Measurements from ENCODE around the gene ZEB2. TPM values are rescaled to one million over a fixed set of nuclear protein-coding genes. Genes with fewer than 3 reads are reported as not detected.

ZEB2 gene
- total RNA-seq, 1 donor = 104 TPM

DNA sequence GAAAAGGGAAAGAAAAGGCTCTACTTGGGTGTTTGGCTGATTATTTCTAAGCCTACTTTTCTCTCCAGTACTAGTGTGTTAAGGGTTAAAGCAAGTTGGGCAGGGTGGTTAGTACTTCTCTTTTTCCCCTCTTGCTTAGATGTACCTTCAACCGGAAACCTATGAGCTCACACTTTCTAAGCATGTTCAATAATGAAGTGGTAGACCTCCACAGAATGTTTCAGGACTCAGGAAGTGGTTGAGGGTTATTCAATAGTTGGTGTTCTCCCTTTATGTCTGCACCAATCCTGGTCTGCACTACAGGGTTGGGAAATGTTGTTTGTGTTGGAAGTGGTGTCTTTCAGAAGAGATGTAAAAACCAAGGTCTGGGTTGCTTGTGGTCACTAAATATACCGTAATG, 137.1 kb downstream of the ZEB2 start:
- no peak for DNase-seq (ENCODE audit: low read depth)
- no peak overlapping the region for H3K4me3 ChIP-seq (ENCODE audit: low read depth, low read length)
- TF ChIP-seq, protein P1, sequence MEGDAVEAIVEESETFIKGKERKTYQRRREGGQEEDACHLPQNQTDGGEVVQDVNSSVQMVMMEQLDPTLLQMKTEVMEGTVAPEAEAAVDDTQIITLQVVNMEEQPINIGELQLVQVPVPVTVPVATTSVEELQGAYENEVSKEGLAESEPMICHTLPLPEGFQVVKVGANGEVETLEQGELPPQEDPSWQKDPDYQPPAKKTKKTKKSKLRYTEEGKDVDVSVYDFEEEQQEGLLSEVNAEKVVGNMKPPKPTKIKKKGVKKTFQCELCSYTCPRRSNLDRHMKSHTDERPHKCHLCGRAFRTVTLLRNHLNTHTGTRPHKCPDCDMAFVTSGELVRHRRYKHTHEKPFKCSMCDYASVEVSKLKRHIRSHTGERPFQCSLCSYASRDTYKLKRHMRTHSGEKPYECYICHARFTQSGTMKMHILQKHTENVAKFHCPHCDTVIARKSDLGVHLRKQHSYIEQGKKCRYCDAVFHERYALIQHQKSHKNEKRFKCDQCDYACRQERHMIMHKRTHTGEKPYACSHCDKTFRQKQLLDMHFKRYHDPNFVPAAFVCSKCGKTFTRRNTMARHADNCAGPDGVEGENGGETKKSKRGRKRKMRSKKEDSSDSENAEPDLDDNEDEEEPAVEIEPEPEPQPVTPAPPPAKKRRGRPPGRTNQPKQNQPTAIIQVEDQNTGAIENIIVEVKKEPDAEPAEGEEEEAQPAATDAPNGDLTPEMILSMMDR (IDR thresholded peaks at IDR 0.05; ENCODE audit: insufficient read depth, low read length) = no peak

DNA sequence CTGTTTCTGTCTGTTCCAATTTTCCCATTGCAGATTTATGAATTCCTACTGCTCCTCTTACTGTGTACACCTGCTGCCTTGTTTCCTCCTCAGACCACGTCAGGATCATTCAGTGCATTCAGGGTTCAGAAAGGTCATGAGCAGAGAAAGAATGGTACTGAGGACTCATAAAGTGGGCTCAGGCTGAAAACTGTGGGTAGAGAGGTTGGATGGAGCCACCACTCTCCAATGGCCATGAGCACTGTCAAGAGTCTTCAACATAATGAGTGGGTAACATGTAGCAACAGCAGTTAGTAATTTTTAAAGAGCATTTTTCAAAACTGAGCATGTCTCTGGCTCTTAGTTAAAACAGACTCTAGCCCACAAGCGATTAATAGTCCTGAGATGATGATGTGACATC, 138.2 kb downstream of the ZEB2 start:
- no peak overlapping the region for H3K4me3 ChIP-seq (ENCODE audit: low read depth, low read length)
- TF ChIP-seq, protein P1 (IDR thresholded peaks at IDR 0.05; ENCODE audit: insufficient read depth, low read length) = no peak
- no peak for DNase-seq (ENCODE audit: low read depth)

DNA sequence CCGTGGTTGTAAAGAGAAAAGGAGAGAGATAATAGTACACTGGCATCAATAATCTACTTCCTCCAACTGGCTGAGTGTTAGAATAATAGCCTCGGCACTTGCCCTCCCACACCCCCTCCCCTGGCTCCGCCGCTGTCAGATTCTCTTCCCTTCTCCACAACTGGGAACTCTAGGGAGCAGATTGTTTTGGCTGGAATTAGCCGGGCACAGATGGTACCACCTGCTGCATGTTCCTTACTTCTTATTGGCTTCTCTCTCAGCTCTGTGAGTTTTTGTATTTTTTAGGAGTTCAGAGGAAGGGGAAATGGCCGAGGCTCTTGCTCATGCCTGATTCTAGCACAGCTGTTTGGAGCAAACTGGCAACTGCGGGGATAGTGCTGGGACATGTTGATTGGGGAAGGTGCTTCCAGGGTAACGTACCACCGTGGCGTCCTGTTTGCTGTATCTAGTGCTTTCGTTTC, 140.0 kb downstream of the ZEB2 start:
- H3K4me3 ChIP-seq (ENCODE audit: low read depth, low read length) = no peak overlapping the region
- TF ChIP-seq, protein P1 (IDR thresholded peaks at IDR 0.05; ENCODE audit: insufficient read depth, low read length) = no peak
- DNase-seq (ENCODE audit: low read depth) = no peak

DNA sequence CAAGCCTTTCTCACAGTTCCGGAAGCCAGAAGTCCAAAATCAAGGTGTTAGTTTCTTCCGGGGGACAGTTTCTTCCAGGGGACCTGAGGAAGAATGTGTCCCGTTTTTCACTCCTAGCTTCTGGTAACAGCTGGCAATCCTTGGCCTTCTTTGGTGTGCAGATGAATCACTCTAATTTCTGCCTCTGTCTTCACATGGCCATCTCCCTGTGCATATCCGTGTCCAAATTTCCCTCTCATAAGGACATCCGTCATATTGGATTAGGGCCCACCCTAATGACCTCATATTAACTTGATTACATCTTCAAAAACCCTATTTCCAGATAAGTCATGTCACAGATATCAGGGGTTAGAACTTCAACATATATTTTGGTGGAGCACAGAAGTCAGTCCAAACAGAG, 141.4 kb downstream of the ZEB2 start:
- DNase-seq (ENCODE audit: low read depth) = no peak
- no peak overlapping the region for H3K4me3 ChIP-seq (ENCODE audit: low read depth, low read length)
- TF ChIP-seq, protein P1 (IDR thresholded peaks at IDR 0.05; ENCODE audit: insufficient read depth, low read length) = no peak

DNA sequence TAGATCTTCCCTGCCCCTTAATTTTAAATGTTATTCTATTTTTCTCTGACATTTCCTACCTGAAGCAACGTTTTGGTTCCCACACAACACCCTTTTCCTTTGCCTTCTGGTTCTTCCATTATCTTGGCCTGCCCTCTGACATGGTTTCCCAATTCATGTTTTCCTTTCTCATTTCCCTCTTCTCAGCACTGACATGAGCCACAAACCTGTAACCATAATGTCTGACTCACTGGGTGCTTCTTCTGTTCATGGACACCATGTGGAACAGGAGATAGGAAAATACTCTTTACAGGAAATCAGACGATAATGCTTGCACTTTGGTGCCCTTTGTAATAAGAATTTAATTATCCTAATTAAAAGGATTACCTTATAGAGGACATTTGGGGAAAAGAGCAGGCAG, 142.0 kb downstream of the ZEB2 start:
- TF ChIP-seq, protein P1 (IDR thresholded peaks at IDR 0.05; ENCODE audit: insufficient read depth, low read length) = no peak
- no peak overlapping the region for H3K4me3 ChIP-seq (ENCODE audit: low read depth, low read length)
- DNase-seq (ENCODE audit: low read depth) = no peak

DNA sequence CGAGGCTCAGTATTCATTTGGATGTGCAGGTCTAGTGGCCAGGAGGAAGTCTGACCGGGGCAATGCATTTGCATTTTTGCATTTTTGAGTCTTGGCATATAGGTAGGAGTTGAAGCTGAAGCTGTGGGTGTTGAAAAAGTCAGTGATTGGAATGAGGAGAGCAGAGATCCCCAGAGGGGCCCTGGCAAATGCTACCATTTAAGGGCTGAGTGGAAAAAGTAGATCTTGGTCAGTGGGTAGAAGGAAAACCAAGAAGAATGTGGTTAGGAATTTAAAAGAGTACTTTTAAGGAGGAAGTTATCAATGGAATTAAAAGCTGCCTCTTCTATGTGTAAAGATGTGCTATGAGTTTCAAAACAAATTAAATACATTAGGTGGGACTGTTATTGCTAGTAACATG, 143.0 kb downstream of the ZEB2 start:
- TF ChIP-seq, protein P1 (IDR thresholded peaks at IDR 0.05; ENCODE audit: insufficient read depth, low read length) = no peak
- DNase-seq (ENCODE audit: low read depth) = no peak
- H3K4me3 ChIP-seq (ENCODE audit: low read depth, low read length) = no peak overlapping the region

DNA sequence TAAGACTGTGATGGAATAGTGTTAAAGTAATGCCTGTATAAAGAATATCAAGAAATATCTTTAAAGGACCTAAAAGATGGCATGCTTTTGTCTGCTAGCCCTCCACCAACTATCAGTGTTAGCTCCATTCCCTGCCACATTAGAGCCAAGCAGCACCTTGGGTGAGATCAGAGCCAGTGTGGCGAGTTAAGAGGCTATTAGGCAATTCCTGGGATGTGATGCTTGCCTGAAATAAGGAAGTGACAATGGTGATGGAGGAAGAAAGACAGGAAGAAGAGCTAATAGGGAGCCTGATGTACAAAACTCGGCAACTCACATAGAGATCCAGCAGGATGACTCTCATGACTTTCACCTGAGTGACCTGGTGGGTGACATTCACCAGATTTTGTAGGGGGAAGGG, 143.5 kb downstream of the ZEB2 start:
- no peak overlapping the region for H3K4me3 ChIP-seq (ENCODE audit: low read depth, low read length)
- no peak for DNase-seq (ENCODE audit: low read depth)
- TF ChIP-seq, protein P1 (IDR thresholded peaks at IDR 0.05; ENCODE audit: insufficient read depth, low read length) = no peak

Measured in fibroblast of the aortic adventitia (primary cell).